ENCODE results near the gene IL4R.
A peak's percentile ranks its signal among the peaks of the same experiment; 100 is the strongest.

Gene IL4R

DNA sequence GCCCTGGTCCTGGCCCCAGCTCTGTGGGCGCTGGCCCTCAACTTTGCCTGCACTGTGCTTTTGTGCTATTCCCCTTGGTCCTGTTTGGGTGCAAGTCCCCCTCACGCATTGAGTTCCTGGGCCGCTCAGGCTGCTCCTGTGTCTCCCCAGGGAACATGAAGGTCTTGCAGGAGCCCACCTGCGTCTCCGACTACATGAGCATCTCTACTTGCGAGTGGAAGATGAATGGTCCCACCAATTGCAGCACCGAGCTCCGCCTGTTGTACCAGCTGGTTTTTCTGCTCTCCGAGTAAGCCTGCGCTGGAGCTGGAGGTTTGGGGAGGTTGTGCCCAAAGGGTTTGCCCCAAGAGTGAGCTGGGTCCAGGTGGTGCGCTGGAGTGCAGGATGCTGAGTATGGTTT, 28.2 kb downstream of the IL4R start:
- H3K4me3 Mint-ChIP-seq: no peak overlapping the region
- peaks cover 88% of the 10 kb centered on the region for H3K36me3 Mint-ChIP-seq (ENCODE audit: low read depth)
- H3K4me1 Mint-ChIP-seq (ENCODE audit: low read depth): peaks cover 28% of the 10 kb centered on the region
- no peaks in the 10 kb centered on the region for H3K9me3 Mint-ChIP-seq
- H3K27ac Mint-ChIP-seq: no peak overlapping the region
- no peaks in the 10 kb centered on the region for H3K27me3 Mint-ChIP-seq

GRCh38 chr16:27344721-27345120, 30.9 kb downstream of the IL4R start:
- no peak overlapping the region for H3K27ac Mint-ChIP-seq
- no peaks in the 10 kb centered on the region for H3K27me3 Mint-ChIP-seq
- no peaks in the 10 kb centered on the region for H3K9me3 Mint-ChIP-seq
- H3K4me1 Mint-ChIP-seq (ENCODE audit: low read depth): peaks cover 22% of the 10 kb centered on the region
- H3K4me3 Mint-ChIP-seq: no peak overlapping the region
- H3K36me3 Mint-ChIP-seq (ENCODE audit: low read depth): peaks cover 91% of the 10 kb centered on the region

- H3K4me3 Mint-ChIP-seq: no peak overlapping the region
- no peaks in the 10 kb centered on the region for H3K9me3 Mint-ChIP-seq
- no peaks in the 10 kb centered on the region for H3K27me3 Mint-ChIP-seq
- H3K27ac Mint-ChIP-seq: no peak overlapping the region
- peaks cover 90% of the 10 kb centered on the region for H3K36me3 Mint-ChIP-seq (ENCODE audit: low read depth)
- H3K4me1 Mint-ChIP-seq (ENCODE audit: low read depth): peaks cover 25% of the 10 kb centered on the region
These were observed 31.4 kb downstream of the IL4R start for GRCh38 chr16:27345201-27345600.

GRCh38 chr16:27346819-27347218, 33.0 kb downstream of the IL4R start:
- Mint-ChIP-seq H3K36me3 (ENCODE audit: low read depth) (peaks cover 90% of the 10 kb centered on the region), H3K27ac (peak overlapping the region; percentile 76), H3K27me3 (no peaks in the 10 kb centered on the region), H3K4me3 (no peak overlapping the region), H3K4me1 (ENCODE audit: low read depth) (peaks cover 22% of the 10 kb centered on the region), H3K9me3 (no peaks in the 10 kb centered on the region)

GRCh38 chr16:27347930-27348685, 34.3 kb downstream of the IL4R start:
- Mint-ChIP-seq H3K4me1 (ENCODE audit: low read depth) (peaks cover 22% of the 10 kb centered on the region), H3K9me3 (no peaks in the 10 kb centered on the region), H3K36me3 (ENCODE audit: low read depth) (peaks cover 88% of the 10 kb centered on the region), H3K27me3 (no peaks in the 10 kb centered on the region), H3K27ac (peak overlapping the region; percentile 63), H3K4me3 (no peak overlapping the region)

- Mint-ChIP-seq H3K36me3 (ENCODE audit: low read depth) (peaks cover 84% of the 10 kb centered on the region), H3K4me3 (no peak overlapping the region), H3K4me1 (ENCODE audit: low read depth) (peaks cover 22% of the 10 kb centered on the region), H3K9me3 (no peaks in the 10 kb centered on the region), H3K27ac (peak overlapping the region; percentile 80), H3K27me3 (no peaks in the 10 kb centered on the region)
These were observed 35.5 kb downstream of the IL4R start for GRCh38 chr16:27349276-27349675.

DNA sequence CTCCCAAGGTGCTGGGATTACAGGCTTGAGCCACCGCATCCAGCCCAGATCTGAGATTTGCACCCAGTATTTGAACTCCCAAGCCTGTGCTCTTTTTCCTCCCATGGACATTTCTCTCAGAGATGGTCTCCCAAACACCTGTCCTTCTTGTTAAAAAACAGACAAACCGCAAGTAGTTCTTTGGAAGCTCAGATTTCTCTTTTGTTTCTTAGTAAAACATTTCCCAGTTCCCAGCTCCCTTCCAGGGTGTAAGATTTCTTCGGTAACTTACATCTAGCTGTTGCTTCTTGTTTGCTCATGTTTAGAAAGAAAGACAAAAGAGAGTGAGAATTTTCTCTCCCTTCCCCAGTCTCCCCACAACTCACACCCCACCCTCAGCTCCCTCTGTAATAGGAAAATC, 36.2 kb downstream of the IL4R start:
- peak overlapping the region; percentile 83 for H3K27ac Mint-ChIP-seq

GRCh38 chr16:27351989-27352388, 38.2 kb downstream of the IL4R start:
- peak overlapping the region; percentile 61 for H3K27ac Mint-ChIP-seq

More for the DNA sequence above, 36.2 kb downstream of the IL4R start:
- no peaks in the 10 kb centered on the region for H3K27me3 Mint-ChIP-seq
- no peak overlapping the region for H3K4me3 Mint-ChIP-seq
- H3K9me3 Mint-ChIP-seq: no peaks in the 10 kb centered on the region
- H3K36me3 Mint-ChIP-seq (ENCODE audit: low read depth): peaks cover 87% of the 10 kb centered on the region
- peaks cover 25% of the 10 kb centered on the region for H3K4me1 Mint-ChIP-seq (ENCODE audit: low read depth)

GRCh38 chr16:27353853-27354252, 40.1 kb downstream of the IL4R start:
- peaks cover 17% of the 10 kb centered on the region for H3K4me1 Mint-ChIP-seq (ENCODE audit: low read depth)
- H3K4me3 Mint-ChIP-seq: no peak overlapping the region
- H3K9me3 Mint-ChIP-seq: no peaks in the 10 kb centered on the region
- no peaks in the 10 kb centered on the region for H3K27me3 Mint-ChIP-seq
- no peak overlapping the region for H3K27ac Mint-ChIP-seq
- H3K36me3 Mint-ChIP-seq (ENCODE audit: low read depth): peaks cover 91% of the 10 kb centered on the region

More at GRCh38 chr16:27351989-27352388, 38.2 kb downstream of the IL4R start:
- Mint-ChIP-seq H3K4me3 (no peak overlapping the region), H3K4me1 (ENCODE audit: low read depth) (peaks cover 19% of the 10 kb centered on the region), H3K27me3 (no peaks in the 10 kb centered on the region), H3K36me3 (ENCODE audit: low read depth) (peaks cover 93% of the 10 kb centered on the region), H3K9me3 (no peaks in the 10 kb centered on the region)

GRCh38 chr16:27355610-27356009, 41.8 kb downstream of the IL4R start:
- peaks cover 88% of the 10 kb centered on the region for H3K36me3 Mint-ChIP-seq (ENCODE audit: low read depth)
- peak overlapping the region; percentile 65 for H3K27ac Mint-ChIP-seq
- H3K4me3 Mint-ChIP-seq: peak overlapping the region; percentile 31
- peaks cover 15% of the 10 kb centered on the region for H3K4me1 Mint-ChIP-seq (ENCODE audit: low read depth)
- no peaks in the 10 kb centered on the region for H3K27me3 Mint-ChIP-seq
- H3K9me3 Mint-ChIP-seq: no peaks in the 10 kb centered on the region

GRCh38 chr16:27356794-27357193, 43.0 kb downstream of the IL4R start:
- H3K27me3 Mint-ChIP-seq: no peaks in the 10 kb centered on the region
- H3K4me3 Mint-ChIP-seq: no peak overlapping the region
- no peak overlapping the region for H3K27ac Mint-ChIP-seq
- peaks cover 88% of the 10 kb centered on the region for H3K36me3 Mint-ChIP-seq (ENCODE audit: low read depth)
- no peaks in the 10 kb centered on the region for H3K9me3 Mint-ChIP-seq
- H3K4me1 Mint-ChIP-seq (ENCODE audit: low read depth): peaks cover 15% of the 10 kb centered on the region

DNA sequence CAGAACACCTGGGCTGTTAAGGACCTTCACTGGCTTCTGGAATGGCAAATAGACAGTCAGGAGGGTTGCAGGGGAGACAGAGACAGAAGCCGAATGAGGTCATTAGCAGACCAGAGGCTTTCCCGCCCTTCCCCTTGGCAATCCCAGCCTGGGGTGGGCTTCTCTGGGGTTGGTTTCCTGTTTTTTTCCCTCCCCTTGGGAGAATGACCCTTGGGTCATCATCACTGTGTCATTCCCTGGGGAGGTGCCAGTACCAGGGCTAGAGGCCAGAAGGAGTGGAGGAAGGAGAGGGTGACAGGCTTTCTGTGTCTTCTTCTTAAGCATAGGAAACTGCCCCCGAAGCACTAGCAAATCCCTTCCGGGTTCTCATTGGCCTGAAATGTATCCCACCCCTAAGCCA, 45.3 kb downstream of the IL4R start:
- Mint-ChIP-seq H3K27me3 (no peaks in the 10 kb centered on the region), H3K27ac (no peak overlapping the region), H3K9me3 (no peaks in the 10 kb centered on the region), H3K4me1 (ENCODE audit: low read depth) (peaks cover 32% of the 10 kb centered on the region), H3K36me3 (ENCODE audit: low read depth) (peaks cover 91% of the 10 kb centered on the region), H3K4me3 (no peak overlapping the region)

- Mint-ChIP-seq H3K27me3 (no peaks in the 10 kb centered on the region), H3K4me3 (no peak overlapping the region), H3K36me3 (ENCODE audit: low read depth) (peaks cover 91% of the 10 kb centered on the region), H3K4me1 (ENCODE audit: low read depth) (peaks cover 38% of the 10 kb centered on the region), H3K9me3 (no peaks in the 10 kb centered on the region), H3K27ac (no peak overlapping the region)
These were observed 45.8 kb downstream of the IL4R start for GRCh38 chr16:27359615-27360014.

- Mint-ChIP-seq H3K4me3 (no peak overlapping the region), H3K27me3 (no peaks in the 10 kb centered on the region), H3K4me1 (ENCODE audit: low read depth) (peaks cover 52% of the 10 kb centered on the region), H3K9me3 (no peaks in the 10 kb centered on the region), H3K36me3 (ENCODE audit: low read depth) (peaks cover 86% of the 10 kb centered on the region), H3K27ac (peak overlapping the region; percentile 64)
These were observed 48.2 kb downstream of the IL4R start for GRCh38 chr16:27361987-27362386.

GRCh38 chr16:27362570-27363245, 48.9 kb downstream of the IL4R start:
- Mint-ChIP-seq H3K4me1 (ENCODE audit: low read depth) (peaks cover 58% of the 10 kb centered on the region), H3K36me3 (ENCODE audit: low read depth) (peaks cover 80% of the 10 kb centered on the region), H3K4me3 (no peak overlapping the region), H3K9me3 (no peaks in the 10 kb centered on the region), H3K27ac (peak overlapping the region; percentile 64), H3K27me3 (no peaks in the 10 kb centered on the region)
